Fibroblast of pulmonary artery (primary cell): ENCODE results near the gene SLCO4A1.

ENCODE experiments used
- DNase-seq: peaks from one replicate; pipeline ENCODE4 v3.0.0-alpha.2; 2010; ENCODE audit warnings: low read depth
- H3K4me3 ChIP-seq: replicated peaks from 2 replicates; pipeline ENCODE4 v1.5.1; 2011; ENCODE audit warnings: low read depth, mild to moderate bottlenecking, control low read depth, low read length, moderate library complexity
- CTCF ChIP-seq: IDR thresholded peaks from 2 replicates; pipeline ENCODE4 v1.5.1; 2011; ENCODE audit warnings: mild to moderate bottlenecking, control low read depth, low read length, inconsistent platforms; ENCODE audit errors: missing control alignments

Gene SLCO4A1

GRCh38 chr20:62629864-62630470 is 12.3 kb upstream of the SLCO4A1 start:
- no peak for DNase-seq
- H3K4me3 ChIP-seq: no peak overlapping the region
- TF ChIP-seq CTCF: no peak

- no peak for DNase-seq
- TF ChIP-seq CTCF: no peak
- no peak overlapping the region for H3K4me3 ChIP-seq
Measured at GRCh38 chr20:62631336-62632308, 10.7 kb upstream of the SLCO4A1 start.

DNA sequence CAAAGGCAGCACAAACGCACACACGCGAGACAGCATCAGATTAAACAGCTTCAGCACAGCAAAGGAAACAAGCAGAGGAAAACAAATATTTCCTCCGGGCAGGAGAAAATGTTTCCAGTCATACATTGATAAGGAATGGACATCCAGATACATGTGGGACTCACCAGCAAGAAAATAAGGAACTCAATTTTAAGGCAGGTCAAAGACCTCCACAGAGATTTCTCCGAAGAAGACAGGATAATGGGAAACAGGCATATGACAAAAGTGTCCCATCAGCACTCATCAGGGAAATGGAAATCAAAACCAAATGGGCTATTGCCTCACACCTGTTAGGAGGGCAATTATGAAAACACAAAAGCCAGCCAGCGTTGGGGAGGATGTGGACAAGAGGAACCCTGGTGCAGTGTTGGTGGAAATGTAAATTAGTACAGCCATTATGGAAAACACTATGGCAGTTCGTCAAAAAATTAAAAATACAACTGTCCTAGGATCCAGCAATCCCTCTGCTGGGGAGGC is 9.7 kb upstream of the SLCO4A1 start:
- TF ChIP-seq CTCF: no peak
- no peak overlapping the region for H3K4me3 ChIP-seq
- no peak for DNase-seq

- no peak for DNase-seq
- H3K4me3 ChIP-seq: no peak overlapping the region
- TF ChIP-seq CTCF: no peak
Measured at GRCh38 chr20:62633598-62634329, 8.5 kb upstream of the SLCO4A1 start.

GRCh38 chr20:62634330-62634967 is 7.9 kb upstream of the SLCO4A1 start:
- no peak overlapping the region for H3K4me3 ChIP-seq
- no peak for DNase-seq
- TF ChIP-seq CTCF: no peak

GRCh38 chr20:62635232-62635631 is 7.1 kb upstream of the SLCO4A1 start:
- no peak for DNase-seq
- H3K4me3 ChIP-seq: no peak overlapping the region
- no peak for TF ChIP-seq CTCF
